Measurements from ENCODE around the gene FRMPD1. TPM values are rescaled to one million over a fixed set of nuclear protein-coding genes. Genes with fewer than 3 reads are reported as not detected.

The FRMPD1 gene
- polyA plus RNA-seq, 1 donor: 19.2 TPM

DNA sequence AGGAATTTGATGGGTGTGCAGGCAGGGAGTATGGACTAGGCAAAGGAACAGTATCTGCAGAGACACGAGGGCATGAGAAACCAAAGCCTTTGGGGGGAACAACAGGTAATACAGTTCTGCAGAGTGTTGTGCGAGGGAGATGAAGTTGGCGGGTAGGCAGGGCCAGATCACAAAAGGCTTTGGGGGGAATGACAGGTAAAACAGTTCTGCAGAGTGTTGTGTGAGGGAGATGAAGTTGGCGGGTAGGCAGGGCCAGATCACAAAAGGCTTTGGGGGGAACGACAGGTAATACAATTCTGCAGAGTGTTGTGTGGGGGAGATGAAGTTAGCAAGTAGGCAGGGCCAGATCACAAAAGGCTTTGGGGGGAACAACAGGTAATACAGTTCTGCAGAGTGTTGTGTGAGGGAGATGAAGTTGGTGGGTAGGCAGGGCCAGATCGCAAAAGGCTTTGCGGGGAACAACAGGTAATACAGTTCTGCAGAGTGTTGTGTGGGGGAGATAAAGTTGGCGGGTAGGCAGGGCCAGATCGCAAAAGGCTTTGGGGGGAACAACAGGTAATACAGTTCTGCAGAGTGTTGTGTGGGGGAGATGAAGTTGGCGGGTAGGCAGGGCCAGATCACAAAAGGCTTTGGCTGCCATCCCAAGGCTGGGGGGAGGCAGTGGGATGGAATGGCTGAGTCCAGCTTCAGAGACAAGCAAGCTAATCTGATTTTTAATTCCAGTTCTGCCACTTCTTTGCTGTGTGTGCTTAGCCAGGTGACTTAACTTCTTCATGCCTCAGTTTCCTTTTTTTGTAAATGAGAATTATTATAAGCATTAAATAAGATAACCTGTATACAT, 33.0 kb downstream of the FRMPD1 start:
- no peak for DNase-seq

DNA sequence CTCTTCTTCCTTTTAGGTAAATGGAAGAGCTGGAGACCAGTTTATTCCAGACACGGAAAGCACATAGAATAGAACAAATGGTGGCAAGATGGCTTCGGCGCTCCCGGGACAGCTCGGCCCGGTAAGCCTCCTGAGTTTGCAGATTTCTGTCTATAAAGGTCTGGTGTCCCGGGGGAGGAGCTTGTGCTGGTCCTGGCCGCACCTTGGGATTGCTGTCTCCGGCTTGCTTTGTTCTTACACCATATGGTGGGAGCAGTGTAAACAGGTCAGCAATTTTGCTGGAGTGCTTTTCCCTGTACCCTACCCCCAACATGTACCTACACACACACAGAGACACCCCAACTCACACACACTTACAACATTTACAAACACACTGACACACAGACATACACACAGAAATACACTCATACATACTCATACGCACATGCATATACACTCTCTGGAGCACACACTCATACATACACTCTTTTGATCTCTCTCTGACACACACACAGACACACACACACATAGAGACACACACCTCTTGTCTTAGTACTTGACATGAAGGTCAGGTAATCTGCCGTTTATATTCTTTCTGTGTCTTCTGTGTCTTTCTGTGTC, 42.0 kb downstream of the FRMPD1 start:
- no peak for DNase-seq

DNA sequence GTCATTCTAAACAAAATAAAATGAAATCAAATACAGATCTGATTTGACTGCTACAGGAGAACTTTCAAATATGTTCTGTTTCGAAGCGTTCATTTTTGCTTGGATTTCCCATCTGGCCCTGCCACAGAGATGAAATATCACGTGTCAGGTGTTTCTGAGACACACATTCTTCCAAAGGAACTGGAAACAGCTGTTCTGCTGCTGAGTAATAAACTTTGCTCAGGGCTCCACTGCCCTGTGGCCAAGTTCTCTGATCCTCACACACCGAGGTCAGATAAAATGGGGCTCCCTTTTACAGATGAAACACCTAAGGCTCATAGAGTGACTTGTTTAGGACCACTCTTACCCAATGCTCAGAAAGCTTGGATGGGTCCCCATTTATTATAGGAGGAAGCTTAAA, 42.5 kb downstream of the FRMPD1 start:
- no peak for DNase-seq

DNA sequence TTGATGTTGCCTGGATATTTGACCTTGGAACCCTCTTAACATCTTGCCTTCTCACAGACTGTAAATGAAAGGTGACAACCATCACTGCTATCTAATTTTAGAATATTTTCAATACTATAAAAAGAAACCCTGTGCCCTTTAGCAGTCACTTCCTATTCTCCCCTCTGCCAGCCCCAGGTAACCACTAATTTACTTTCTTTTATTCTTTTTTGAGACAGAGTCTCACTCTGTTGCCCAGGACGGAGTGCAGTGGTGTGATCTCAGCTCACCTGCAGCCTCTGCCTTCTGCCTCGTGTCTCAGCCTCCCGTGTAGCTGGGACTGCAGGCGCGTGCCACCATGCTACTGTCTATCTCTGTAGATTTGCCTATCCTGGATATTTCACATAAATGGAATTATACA, 43.6 kb downstream of the FRMPD1 start:
- no peak for DNase-seq

DNA sequence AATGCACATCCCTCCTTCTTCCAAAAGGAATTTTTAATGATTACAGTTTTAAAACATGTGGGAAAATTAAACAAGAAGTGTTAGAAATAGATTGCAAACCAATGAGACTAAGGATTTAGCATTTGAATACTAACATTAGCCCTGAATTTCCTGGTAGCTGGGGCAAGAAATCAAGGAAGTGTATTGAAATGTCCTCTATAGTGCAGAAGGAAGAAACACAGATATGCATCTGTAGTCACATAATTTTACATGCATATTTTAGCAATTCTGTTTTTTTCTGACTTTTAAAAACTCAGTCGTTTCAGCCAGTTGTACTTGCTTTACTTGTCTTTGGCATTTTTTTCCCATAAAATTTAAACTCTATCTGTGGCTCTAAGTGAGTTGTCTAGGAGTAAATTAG, 45.8 kb downstream of the FRMPD1 start:
- DNase-seq: no peak

DNA sequence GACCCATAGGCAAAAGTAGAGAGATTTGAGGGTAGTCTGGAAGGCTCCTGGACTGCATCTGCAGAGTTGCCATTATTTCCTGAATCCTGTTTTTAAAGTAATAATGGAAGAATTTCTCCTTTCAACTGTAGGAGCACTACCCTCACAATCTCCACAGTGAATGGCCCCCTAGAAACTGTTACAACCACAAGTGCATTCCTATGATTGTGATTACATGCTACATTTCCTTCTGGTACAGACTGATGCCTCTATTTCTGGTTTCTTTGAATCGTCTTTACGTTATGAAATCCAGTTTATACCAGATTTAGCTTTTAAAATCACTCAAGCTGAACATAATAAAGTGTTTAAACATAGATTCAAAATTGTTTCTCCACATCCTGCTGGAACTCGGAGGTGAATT, 49.4 kb downstream of the FRMPD1 start:
- no peak for DNase-seq

DNA sequence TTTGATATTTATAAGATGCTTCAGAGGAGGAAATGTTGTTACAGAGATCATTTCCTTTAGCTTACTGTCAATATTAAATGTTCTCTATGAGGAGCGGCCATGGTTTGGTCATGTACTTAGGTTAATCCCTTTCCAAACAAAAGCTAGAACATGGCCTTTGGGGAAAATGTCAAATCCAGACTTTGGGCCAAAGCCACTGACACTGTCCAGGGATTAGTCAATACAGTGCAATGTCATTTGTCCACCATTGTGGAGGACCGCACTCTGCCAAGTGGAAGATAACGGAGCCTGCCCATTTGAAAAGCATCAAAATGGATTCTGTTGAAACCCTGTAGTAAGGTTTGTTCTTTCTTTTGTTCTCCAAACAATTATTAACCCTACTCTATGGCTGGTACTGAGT, 50.1 kb downstream of the FRMPD1 start:
- DNase-seq: no peak

DNA sequence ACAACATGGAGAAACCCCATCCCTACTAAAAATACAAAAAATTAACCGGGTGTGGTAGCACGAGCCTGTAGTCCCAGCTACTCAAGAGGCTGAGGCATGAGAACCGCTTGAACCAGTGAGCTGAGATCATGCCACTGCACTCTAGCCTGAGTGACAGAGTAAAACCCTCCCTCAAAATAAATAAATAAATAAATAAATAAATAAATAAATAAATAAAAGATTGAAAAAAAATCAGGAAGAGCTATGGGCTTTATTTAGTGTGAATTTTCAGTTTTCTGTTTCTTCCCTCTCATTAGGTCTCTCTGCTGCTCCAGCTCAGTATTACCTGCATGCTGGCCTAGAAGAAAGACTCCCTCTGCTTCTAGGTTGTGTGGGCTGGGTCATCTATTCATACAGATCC, 55.0 kb downstream of the FRMPD1 start:
- DNase-seq: no peak

DNA sequence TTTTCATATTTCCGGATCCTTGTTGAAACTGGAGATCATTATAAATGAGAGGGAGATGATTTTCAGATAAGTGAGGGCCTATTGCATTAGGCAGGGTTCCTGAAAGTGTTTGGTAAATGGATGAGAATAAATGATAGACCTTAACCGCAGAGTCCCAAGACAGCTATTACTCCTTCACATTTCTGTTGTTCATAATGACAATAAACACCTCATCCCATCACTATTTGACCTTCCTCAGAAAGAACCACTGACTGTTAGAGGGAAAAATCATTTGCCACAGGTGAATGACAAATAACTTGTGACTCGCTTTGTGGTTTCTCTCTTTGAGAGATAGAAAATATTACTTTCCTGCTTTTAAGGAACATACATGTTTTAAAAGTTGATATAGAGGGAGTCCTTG, 55.5 kb downstream of the FRMPD1 start:
- no peak for DNase-seq

DNA sequence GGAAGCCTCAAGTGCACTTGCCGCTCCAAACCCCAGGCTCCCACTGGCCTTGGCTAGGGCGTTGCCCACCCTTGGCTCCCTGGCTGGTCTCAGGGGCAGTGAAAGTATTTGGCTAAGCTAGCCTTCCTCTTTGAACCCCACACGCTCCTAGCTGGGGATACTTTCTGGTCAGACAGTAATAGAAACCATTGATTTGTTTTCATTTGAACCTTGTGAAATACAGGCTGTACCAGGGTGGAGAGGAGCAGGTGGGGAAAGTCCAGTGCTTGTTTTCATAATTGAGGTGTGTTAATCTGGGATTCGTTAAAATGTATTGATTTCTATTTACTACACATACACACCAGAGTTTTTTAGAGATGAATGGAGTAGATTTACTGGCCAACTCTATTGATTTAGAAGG, 57.0 kb downstream of the FRMPD1 start:
- DNase-seq: no peak

DNA sequence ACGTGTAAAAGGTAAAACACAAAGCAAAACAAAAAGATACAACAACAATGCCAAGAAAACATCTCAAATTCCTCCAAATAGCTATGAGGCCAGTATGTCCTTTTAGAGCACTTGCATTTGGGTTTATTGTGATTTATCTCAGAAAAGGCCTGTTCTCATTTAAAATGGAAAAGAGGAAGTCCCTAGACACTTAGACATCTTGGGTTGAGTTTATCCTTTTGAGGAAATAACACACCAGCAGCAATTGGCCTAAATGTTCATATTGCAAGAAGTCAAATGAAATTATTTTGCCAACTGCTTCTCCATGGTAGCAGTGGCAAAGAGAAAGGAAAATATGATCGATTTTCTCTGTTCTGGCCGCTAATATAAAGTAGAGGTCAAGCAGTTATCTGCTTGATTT, 59.3 kb downstream of the FRMPD1 start:
- DNase-seq: no peak

DNA sequence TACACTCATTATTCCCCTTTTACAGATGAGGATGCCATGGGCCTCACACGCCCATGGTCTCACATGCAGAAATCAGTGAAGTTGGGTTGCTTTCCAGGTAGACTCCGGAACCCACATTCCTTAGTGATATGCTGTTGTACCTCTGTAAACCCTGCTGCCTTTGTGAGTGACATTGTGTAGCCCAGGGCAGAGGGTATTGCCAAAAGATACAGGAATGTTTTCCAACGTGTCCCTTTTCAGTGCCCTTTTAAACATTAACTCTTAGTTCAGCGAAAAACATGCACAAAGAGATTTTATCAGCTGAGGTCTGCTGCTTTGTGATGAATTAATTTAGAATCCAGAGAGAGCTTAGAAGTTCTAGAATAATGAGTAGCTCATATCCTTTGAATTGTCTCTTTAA, 64.5 kb downstream of the FRMPD1 start:
- DNase-seq: no peak

DNA sequence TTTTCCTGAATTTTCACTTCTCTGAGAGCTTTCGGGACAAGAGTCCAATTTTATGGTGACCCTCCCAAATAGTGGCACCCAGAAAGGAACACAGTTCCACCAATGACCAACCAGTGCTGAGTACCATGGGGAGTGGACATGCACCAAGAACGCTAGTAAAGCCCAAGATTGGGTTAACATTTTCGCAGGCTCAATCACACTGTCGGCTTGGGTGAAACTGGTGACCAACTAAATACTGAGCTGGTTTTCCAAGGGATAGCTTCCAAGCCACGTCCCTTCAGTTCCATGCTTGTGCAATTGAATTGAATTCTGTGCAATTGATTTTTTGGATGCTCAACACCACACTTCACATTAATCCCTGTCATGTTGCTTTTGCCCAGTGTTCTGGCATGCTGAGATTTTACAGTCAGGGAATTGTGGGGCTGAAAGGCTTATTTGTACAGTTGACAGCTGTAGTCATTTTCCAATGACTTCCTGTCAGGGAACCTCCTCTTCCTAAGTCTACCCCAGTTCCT, 65.3 kb downstream of the FRMPD1 start:
- no peak for DNase-seq

DNA sequence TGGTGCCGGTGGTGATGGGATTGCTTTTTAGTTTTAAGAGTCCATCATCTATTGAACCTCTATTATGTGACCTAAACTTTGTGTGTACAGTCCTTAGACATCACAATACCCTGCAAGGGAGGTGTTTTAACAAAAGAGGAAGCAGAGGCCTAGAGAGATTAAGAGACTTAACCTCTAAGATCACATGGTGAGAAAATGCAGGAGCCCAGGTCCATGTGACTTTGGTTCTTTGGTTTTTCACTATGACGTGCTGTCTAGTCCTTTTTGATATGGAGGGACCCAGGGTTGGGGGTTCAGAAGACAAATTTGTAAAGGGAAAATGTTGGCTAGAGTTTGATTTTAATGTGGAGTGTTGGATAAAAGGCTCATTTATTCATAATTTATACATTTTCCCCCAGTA, 68.8 kb downstream of the FRMPD1 start:
- DNase-seq: no peak

DNA sequence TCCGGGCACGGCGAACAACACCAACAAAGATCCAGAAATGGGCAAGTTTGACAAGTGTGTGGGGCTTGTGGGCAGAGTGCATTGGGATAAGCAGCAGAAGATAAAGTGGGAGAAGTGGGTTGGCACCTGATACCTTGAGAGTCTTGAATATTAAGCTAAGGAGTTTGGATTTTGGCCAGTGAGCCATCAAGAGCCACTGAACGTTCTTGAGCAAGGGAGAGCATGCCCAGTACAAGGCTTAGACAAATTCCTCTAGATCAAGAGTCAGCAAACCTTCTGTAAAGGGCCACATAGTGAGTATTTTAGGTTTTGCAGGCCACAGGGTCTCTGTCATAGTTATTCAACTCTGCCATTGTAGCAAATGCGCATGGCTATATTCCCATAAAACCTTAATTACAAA, 76.3 kb downstream of the FRMPD1 start:
- no peak for DNase-seq

DNA sequence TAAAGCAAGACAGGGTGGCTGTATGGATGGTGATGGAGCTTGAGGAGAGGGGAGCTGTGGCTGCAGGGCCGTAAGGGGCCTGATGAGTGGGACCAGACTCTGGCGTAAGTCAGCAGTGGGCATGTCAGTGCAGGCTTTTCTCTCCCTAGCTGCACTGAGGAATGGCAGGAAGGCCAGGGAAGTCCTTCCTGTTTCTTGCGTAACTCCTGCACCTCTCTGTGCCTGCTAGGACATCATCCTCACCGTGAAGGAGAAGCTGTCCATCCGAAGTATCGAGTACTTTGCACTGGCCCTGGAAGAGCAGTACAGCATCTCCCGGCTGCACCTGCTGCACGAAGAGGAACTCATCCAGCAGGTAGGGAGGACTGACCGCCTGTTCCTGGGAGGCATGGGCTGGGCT, 78.7 kb downstream of the FRMPD1 start:
- DNase-seq: no peak

DNA sequence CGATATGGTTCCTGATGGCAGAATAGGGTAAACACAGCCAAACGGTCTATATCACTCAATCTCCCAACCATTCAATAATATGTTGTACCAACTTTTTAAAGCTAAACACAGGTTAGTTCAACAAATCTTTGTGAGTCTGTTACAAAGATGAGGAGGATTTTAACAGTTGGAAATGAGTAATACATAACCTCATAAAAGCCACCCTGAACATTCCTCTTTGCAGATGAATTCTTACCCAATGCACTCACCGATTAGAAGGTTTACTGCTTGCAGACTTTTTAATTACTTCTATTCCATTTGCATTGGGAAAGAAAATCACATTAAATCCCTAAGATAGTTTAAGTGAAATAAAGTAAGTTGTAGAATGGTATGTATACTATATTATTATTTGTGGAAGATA, 79.5 kb downstream of the FRMPD1 start:
- DNase-seq: no peak

DNA sequence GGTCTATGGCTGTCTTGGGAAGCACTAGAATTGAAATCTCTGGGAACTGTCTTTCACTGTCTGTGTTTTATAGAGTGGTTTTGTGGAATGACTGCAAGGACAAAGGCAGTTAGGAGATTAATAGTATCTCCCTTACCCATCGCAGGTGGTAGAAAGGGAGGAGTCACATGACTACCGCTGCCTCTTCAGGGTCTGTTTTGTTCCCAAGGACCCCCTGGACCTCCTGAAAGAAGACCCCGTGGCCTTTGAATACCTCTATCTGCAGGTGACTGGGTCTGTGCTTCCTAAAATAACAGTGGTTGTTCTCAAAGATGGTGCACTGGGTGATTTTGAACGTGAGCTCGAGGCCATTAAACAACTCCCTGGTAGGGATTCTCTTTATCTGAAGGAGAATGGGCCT, 80.1 kb downstream of the FRMPD1 start:
- no peak for DNase-seq

DNA sequence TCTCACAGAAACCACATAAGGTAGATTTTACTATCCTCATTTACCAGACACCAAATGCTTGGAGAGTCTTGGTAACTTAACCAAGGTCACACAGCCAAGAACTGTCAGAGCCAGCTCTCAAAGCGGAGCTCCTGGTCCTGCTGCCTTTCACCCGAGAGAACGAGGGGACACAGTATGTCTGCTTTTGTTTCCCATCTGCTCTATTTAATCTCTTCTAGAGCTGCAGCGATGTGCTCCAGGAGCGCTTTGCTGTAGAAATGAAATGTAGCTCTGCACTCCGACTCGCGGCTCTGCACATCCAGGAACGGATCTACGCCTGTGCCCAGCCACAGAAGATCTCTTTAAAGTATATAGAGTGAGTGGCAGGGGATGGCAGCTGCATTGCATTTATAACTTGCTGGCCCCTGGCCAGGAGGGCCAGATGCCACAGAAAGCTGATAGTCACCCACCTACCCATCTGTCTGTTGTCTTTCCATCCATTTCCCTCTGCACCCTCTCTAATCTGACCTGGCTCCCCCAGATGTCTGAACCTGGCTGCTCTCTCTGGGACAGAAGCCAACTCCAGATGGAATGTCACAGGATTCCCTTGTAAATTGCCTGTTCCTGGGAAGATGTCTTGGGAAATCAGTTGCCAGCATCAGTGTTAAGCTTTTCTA, 81.5 kb downstream of the FRMPD1 start:
- peak; percentile 11 for DNase-seq

DNA sequence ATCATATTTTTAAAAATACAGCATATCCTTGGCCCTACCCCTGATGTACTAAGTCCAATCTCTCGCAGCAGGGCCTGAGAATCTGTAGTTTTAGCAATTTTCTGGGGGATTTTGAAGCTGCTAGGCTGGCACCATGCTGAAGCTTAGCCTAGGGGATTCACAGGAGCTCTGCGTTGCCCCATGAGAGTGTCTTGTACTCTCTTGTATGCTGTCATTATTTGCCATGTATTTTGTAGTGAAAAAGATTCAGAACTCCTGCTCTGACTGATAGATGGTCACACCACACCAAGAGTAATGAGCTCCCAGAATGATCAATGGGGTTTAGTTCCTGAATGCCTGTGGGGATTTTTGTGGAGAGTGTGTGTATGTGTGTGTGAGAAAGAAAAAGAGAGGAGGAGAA, 82.2 kb downstream of the FRMPD1 start:
- DNase-seq: no peak

DNA sequence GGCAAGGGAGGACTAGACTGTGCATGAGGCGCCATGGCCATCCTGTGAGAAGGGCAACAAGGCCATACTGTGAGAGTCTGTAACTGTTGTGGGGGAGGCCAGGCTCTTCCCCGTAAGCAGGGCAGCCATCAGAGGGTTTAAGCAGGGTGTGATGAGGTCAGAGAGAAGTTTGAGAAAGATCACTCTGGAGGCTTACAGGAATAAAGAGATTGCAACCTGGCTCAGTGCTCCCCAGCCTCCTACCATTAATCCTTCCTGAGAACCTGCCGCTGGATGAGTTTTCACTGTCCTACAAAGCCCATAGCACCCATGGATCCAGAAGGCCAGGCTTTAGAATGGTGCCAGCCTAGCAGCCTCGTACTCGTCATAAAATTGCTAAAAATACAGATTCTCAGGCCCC, 88.5 kb downstream of the FRMPD1 start:
- DNase-seq: no peak

DNA sequence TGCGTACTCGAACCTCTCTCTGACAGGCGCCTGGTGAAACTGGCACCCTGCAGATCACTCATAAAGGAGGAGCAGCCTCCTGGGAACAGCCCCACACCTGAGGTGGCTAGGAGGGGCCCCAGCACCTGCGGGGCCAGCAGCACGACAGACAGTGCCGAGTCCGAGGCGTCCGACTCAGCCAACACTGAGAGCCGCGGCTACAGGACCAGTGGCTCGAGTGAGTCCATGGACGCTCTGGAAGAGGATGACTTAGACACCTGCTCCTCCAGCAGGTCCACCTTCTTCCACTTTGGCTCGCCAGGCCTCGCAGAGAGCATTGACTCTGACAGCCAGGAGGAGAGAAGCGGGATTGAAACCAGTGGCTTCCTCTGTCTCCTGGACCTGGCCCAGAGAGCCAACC, 89.4 kb downstream of the FRMPD1 start:
- no peak for DNase-seq

DNA sequence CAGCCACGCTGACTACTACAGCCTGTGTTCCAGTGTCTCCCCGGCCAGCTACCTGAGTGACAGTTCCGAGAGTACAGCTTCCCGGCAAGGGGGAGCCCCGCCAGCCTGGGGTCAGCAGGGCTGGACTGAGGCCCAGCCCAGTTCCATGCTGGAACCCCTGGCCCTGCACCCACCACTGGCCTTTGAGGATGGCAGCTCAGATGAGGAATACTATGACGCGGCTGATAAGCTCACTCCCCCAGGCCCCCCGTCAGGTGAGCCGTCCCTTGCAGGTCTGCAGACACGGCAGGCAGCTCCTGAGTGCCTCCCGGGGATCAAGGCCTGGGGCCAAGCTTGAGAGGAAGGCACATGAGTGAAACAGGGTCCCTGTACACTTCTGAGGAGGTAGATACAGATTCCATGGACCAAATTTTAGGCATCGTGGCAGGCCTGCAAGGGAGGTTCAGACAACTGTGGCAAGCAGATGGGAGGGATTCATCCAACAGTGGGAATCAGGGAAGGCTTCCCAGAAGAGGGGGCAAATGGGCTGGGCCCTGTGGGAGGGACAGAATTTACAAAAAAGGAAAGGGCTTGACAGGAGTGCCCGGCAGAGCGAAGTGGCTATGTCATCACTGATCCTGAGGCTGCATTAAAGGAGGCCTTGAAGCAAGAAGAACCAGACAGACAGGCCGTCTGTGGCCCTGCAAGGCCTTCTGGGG, 90.0 kb downstream of the FRMPD1 start:
- DNase-seq: no peak
